GM23338 (cell line): ENCODE results near the gene HSPE1. TPM values are rescaled to one million over a fixed set of nuclear protein-coding genes. Genes with fewer than 3 reads are reported as not detected.

Source experiments
- ATAC-seq: fragments of 200-7000 bp; cut with Tn5 transposase; 3 replicates; pipeline ENCODE4 v1.9.1; 2020
- DNase-seq: peaks from one replicate; pipeline ENCODE4 v3.0.0-alpha.2; 2015; ENCODE audit warnings: low spot score
- H2AFZ ChIP-seq: fragments of 200-600 bp; sonication (generic); 2 replicates; pipeline ENCODE4 v1.8.0; 2016; ENCODE audit warnings: antibody characterized with exemption, mild to moderate bottlenecking, moderate library complexity
- H3F3A ChIP-seq: fragments of 200-600 bp; sonication (generic); replicated peaks from 2 replicates; pipeline ENCODE4 v1.8.0; 2017; ENCODE audit warnings: antibody characterized with exemption, mixed run types, low read depth
- H3K27ac ChIP-seq: fragments of 200-600 bp; sonication (generic); 2 replicates; pipeline ENCODE4 v1.6.1; 2016; ENCODE audit warnings: low read depth
- H3K27me3 ChIP-seq: fragments of 200-600 bp; sonication (generic); 2 replicates; pipeline ENCODE4 v1.8.0; 2016; ENCODE audit warnings: mild to moderate bottlenecking, mixed run types, moderate library complexity; ENCODE audit not compliant: insufficient read depth
- H3K36me3 ChIP-seq: fragments of 200-600 bp; sonication (generic); 2 replicates; pipeline ENCODE4 v1.8.0; 2016; ENCODE audit warnings: mild to moderate bottlenecking; ENCODE audit not compliant: insufficient read depth
- H3K4me1 ChIP-seq: fragments of 200-600 bp; sonication (generic); 2 replicates; pipeline ENCODE4 v1.8.0; 2016; ENCODE audit warnings: mild to moderate bottlenecking, moderate library complexity; ENCODE audit not compliant: insufficient read depth
- H3K4me2 ChIP-seq: fragments of 200-600 bp; sonication (generic); 2 replicates; pipeline ENCODE4 v1.7.1; 2017; ENCODE audit warnings: mixed run types
- H3K4me3 ChIP-seq: fragments of 200-600 bp; sonication (generic); 2 replicates; pipeline ENCODE4 v1.6.1; 2016; ENCODE audit warnings: mixed run types
- H3K79me2 ChIP-seq: fragments of 200-600 bp; sonication (generic); replicated peaks from 2 replicates; pipeline ENCODE4 v1.8.0; 2017; ENCODE audit warnings: mild to moderate bottlenecking; ENCODE audit not compliant: insufficient read depth
- H3K9me2 ChIP-seq: fragments of 200-600 bp; sonication (generic); 2 replicates; pipeline ENCODE4 v1.8.0; 2017; ENCODE audit not compliant: insufficient read depth
- H4K20me1 ChIP-seq: fragments of 200-600 bp; sonication (generic); replicated peaks from 2 replicates; pipeline ENCODE4 v1.8.0; 2017; ENCODE audit warnings: mild to moderate bottlenecking; ENCODE audit not compliant: insufficient read depth
- H3K27ac Mint-ChIP-seq: 2 replicates; pipeline ENCODE4 v1.8.0; 2020; ENCODE audit warnings: inconsistent platforms, mild to moderate bottlenecking, moderate library complexity, mixed read lengths
- H3K27me3 Mint-ChIP-seq: 3 replicates; pipeline ENCODE4 v1.8.0; 2022; ENCODE audit warnings: low read depth, mild to moderate bottlenecking, moderate library complexity, mixed read lengths, inconsistent platforms; ENCODE audit not compliant: insufficient read depth, poor library complexity
- H3K36me3 Mint-ChIP-seq: 3 replicates; pipeline ENCODE4 v1.8.0; 2021; ENCODE audit warnings: low read depth, mild to moderate bottlenecking, inconsistent platforms, moderate library complexity, mixed read lengths
- H3K4me1 Mint-ChIP-seq: 3 replicates; pipeline ENCODE4 v1.8.0; 2020; ENCODE audit warnings: mild to moderate bottlenecking, inconsistent platforms, mixed read lengths
- H3K4me3 Mint-ChIP-seq: 3 replicates; pipeline ENCODE4 v1.8.0; 2021; ENCODE audit warnings: moderate library complexity, mild to moderate bottlenecking, inconsistent platforms, mixed read lengths
- H3K9me3 Mint-ChIP-seq: 3 replicates; pipeline ENCODE4 v1.8.0; 2020; ENCODE audit warnings: moderate library complexity, mild to moderate bottlenecking, inconsistent platforms, mixed read lengths
- NANOG ChIP-seq: IDR thresholded peaks from 2 replicates; pipeline ENCODE4 v1.6.1; 2016; ENCODE audit warnings: antibody characterized with exemption, borderline replicate concordance
- polyA plus RNA-seq: library from polyadenylated mRNA; unstranded; fragments of >200 nt; fragmentation: Nextera tagmentation; extraction: Ambion mirVana; gene quantifications from 2 replicates; pipeline ENCODE4 v1.2.1, GENCODE V29; 2016
- total RNA-seq: library from RNA; depleted of rRNA; stranded (reverse); fragments of >200 nt; shearing (Covaris generic); gene quantifications from 2 replicates; pipeline ENCODE4 v1.2.3, GENCODE V29; 2014
- TF ChIP-seq, protein P1 (sequence below): fragments of 250-450 bp; sonication (Bioruptor Pico); IDR thresholded peaks from 2 replicates; pipeline ENCODE4 v1.5.0; 2020; ENCODE audit warnings: mild to moderate bottlenecking, moderate library complexity
- TF ChIP-seq, protein P2 (sequence below): IDR thresholded peaks from 2 replicates; pipeline ENCODE4 v1.6.1; 2016; ENCODE audit warnings: antibody characterized with exemption

Gene HSPE1
- total and polyA plus RNA-seq, 2 experiments from 2014 or later: 328 to 1,529 TPM

DNA sequence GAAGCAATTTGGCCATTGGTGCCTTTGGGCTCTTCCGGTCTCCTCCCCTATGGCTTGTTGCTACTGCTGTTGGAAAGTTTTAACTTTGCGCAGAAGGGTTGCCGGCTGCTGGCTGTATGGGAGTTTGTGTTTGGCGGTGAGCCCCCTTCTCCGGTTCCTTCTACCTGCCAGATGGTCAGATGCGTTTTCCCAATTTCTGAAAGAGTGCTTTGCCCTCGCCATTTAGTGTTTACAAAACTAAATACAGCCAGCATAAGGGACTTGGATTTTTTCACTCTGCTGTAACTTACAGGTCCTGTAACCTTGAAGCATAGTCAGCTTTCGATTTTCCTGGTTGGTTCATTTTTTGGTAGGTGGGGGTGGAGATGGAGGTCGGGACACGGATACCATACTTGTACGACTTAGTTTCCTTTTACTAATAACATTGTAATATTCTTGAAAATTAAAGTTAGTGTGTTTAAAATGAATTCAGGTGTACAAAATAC lies 46.2 kb upstream of the HSPE1 start:
- Histone ChIP-seq H4K20me1 (peaks cover 22% of the 10 kb centered on the region), H3F3A (peaks cover 15% of the 10 kb centered on the region; the same call in 1 of the 2 replicates), H3K27ac (peak overlapping the region; percentile 97), H3K4me3 (peak overlapping the region; percentile 75), H3K36me3 (no peaks in the 10 kb centered on the region), H3K4me1 (peaks cover 9% of the 10 kb centered on the region; the same call in 1 of the 2 replicates), H3K27me3 (no peaks in the 10 kb centered on the region), H2AFZ (peak overlapping the region; percentile 66; the same call in 1 of the 2 replicates), H3K4me2 (peak overlapping the region; percentile 88), H3K9me2 (no peaks in the 10 kb centered on the region), H3K79me2 (peaks cover 52% of the 10 kb centered on the region)
- DNase-seq: no peak
- no peaks in the 10 kb centered on the region; the same call in 2 of the 3 replicates for H3K36me3 Mint-ChIP-seq
- H3K27me3 Mint-ChIP-seq: peaks cover 4% of the 10 kb centered on the region
- H3K9me3 Mint-ChIP-seq: no peaks in the 10 kb centered on the region; the same call in 1 of the 3 replicates
- H3K4me1 Mint-ChIP-seq: peaks cover 9% of the 10 kb centered on the region
- TF ChIP-seq, protein P1, sequence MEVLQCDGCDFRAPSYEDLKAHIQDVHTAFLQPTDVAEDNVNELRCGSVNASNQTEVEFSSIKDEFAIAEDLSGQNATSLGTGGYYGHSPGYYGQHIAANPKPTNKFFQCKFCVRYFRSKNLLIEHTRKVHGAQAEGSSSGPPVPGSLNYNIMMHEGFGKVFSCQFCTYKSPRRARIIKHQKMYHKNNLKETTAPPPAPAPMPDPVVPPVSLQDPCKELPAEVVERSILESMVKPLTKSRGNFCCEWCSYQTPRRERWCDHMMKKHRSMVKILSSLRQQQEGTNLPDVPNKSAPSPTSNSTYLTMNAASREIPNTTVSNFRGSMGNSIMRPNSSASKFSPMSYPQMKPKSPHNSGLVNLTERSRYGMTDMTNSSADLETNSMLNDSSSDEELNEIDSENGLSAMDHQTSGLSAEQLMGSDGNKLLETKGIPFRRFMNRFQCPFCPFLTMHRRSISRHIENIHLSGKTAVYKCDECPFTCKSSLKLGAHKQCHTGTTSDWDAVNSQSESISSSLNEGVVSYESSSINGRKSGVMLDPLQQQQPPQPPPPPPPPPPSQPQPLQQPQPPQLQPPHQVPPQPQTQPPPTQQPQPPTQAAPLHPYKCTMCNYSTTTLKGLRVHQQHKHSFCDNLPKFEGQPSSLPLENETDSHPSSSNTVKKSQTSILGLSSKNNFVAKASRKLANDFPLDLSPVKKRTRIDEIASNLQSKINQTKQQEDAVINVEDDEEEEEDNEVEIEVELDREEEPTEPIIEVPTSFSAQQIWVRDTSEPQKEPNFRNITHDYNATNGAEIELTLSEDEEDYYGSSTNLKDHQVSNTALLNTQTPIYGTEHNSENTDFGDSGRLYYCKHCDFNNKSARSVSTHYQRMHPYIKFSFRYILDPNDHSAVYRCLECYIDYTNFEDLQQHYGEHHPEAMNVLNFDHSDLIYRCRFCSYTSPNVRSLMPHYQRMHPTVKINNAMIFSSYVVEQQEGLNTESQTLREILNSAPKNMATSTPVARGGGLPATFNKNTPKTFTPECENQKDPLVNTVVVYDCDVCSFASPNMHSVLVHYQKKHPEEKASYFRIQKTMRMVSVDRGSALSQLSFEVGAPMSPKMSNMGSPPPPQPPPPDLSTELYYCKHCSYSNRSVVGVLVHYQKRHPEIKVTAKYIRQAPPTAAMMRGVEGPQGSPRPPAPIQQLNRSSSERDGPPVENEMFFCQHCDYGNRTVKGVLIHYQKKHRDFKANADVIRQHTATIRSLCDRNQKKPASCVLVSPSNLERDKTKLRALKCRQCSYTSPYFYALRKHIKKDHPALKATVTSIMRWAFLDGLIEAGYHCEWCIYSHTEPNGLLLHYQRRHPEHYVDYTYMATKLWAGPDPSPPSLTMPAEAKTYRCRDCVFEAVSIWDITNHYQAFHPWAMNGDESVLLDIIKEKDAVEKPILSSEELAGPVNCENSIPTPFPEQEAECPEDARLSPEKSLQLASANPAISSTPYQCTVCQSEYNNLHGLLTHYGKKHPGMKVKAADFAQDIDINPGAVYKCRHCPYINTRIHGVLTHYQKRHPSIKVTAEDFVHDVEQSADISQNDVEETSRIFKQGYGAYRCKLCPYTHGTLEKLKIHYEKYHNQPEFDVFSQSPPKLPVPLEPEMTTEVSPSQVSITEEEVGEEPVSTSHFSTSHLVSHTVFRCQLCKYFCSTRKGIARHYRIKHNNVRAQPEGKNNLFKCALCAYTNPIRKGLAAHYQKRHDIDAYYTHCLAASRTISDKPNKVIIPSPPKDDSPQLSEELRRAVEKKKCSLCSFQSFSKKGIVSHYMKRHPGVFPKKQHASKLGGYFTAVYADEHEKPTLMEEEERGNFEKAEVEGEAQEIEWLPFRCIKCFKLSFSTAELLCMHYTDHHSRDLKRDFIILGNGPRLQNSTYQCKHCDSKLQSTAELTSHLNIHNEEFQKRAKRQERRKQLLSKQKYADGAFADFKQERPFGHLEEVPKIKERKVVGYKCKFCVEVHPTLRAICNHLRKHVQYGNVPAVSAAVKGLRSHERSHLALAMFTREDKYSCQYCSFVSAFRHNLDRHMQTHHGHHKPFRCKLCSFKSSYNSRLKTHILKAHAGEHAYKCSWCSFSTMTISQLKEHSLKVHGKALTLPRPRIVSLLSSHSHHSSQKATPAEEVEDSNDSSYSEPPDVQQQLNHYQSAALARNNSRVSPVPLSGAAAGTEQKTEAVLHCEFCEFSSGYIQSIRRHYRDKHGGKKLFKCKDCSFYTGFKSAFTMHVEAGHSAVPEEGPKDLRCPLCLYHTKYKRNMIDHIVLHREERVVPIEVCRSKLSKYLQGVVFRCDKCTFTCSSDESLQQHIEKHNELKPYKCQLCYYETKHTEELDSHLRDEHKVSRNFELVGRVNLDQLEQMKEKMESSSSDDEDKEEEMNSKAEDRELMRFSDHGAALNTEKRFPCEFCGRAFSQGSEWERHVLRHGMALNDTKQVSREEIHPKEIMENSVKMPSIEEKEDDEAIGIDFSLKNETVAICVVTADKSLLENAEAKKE (CRISPR knock-in tag): no peak
- TF ChIP-seq, protein P2, sequence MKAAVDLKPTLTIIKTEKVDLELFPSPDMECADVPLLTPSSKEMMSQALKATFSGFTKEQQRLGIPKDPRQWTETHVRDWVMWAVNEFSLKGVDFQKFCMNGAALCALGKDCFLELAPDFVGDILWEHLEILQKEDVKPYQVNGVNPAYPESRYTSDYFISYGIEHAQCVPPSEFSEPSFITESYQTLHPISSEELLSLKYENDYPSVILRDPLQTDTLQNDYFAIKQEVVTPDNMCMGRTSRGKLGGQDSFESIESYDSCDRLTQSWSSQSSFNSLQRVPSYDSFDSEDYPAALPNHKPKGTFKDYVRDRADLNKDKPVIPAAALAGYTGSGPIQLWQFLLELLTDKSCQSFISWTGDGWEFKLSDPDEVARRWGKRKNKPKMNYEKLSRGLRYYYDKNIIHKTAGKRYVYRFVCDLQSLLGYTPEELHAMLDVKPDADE: 0 out of 2 replicates have a peak, but pooled peaks have one; percentile 44
- no peak for TF ChIP-seq NANOG
- H3K4me3 Mint-ChIP-seq: peak overlapping the region; percentile 95
- peak overlapping the region; percentile 99 for H3K27ac Mint-ChIP-seq
- ATAC-seq: peak; percentile 39

DNA sequence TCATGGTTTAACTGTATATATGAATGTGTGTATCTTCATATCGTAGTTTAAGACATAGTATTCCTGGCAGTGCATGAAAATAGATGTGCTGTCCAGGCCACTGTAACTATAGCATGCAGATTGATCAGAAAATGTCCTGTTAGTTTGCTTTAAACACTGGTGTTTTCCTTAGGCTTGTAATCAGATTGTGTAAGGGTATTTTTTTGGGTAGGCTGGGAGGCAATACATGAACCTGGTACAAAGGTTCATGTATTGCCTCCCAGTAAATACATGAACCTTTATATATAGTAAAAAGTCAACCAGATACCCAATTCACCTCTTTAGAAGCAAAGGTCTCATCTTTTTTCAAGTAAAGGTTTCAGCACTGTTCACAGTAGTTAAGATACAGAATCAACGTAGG lies 45.3 kb upstream of the HSPE1 start:
- Mint-ChIP-seq H3K4me1 (peaks cover 9% of the 10 kb centered on the region), H3K27ac (peak overlapping the region; percentile 39; the same call in 1 of the 2 replicates), H3K4me3 (peak overlapping the region; percentile 95), H3K36me3 (no peaks in the 10 kb centered on the region; the same call in 2 of the 3 replicates), H3K9me3 (no peaks in the 10 kb centered on the region; the same call in 1 of the 3 replicates), H3K27me3 (peaks cover 2% of the 10 kb centered on the region)
- H3K4me1 ChIP-seq: peaks cover 9% of the 10 kb centered on the region; the same call in 1 of the 2 replicates
- peaks cover 15% of the 10 kb centered on the region; the same call in 1 of the 2 replicates for H3F3A ChIP-seq
- no peak for DNase-seq
- H3K4me2 ChIP-seq: peak overlapping the region; percentile 88
- peaks cover 25% of the 10 kb centered on the region for H4K20me1 ChIP-seq
- H2AFZ ChIP-seq: no peak overlapping the region
- H3K27ac ChIP-seq: no peak overlapping the region
- peaks cover 62% of the 10 kb centered on the region for H3K79me2 ChIP-seq
- H3K36me3 ChIP-seq: peaks cover 2% of the 10 kb centered on the region
- no peaks in the 10 kb centered on the region for H3K9me2 ChIP-seq
- H3K27me3 ChIP-seq: no peaks in the 10 kb centered on the region
- no peak for ATAC-seq
- H3K4me3 ChIP-seq: peak overlapping the region; percentile 75
- no peak for TF ChIP-seq NANOG
- TF ChIP-seq, protein P2: no peak
